ENCODE data around the gene PRPSAP2. TPM values are rescaled to one million over a fixed set of nuclear protein-coding genes. Genes with fewer than 3 reads are reported as not detected.

PRPSAP2 gene
- total and polyA plus RNA-seq, 2 of the 4 experiments (the other 2 are of a cell fraction): 22.9 to 28.1 TPM

- Histone ChIP-seq H2BK5ac (ENCODE audit: low read depth, low read length, poor library complexity, severe bottlenecking) (no peak overlapping the region), H3K4me1 (ENCODE audit: control insufficient read depth, insufficient read depth, low read length) (peaks cover 7% of the 10 kb centered on the region), H2BK120ac (ENCODE audit: low read depth, low read length) (no peak overlapping the region), H3K18ac (ENCODE audit: low read depth, low read length) (no peak overlapping the region), H3K4ac (ENCODE audit: low read depth, low read length) (no peak overlapping the region), H3K27ac (ENCODE audit: insufficient read depth, low read length) (no peak overlapping the region), H3K23ac (ENCODE audit: low read depth, low read length) (no peak overlapping the region), H4K5ac (ENCODE audit: low read depth, low read length) (no peak overlapping the region), H3K79me1 (ENCODE audit: low read depth in 1 of 2, low read length in 2 of 2) (peaks cover 10 to 16% of the 10 kb centered on the region in 2 experiments; a peak in 2 of 4 replicates), H3K27me3 (ENCODE audit: control insufficient read depth, insufficient read depth, low read length) (no peaks in the 10 kb centered on the region), H4K91ac (ENCODE audit: insufficient read depth, low read depth, low read length) (no peak overlapping the region), H2AK5ac (ENCODE audit: low read depth, low read length) (no peak overlapping the region), H2BK20ac (ENCODE audit: low read depth, low read length) (no peak overlapping the region), H3K9ac (ENCODE audit: low read depth, low read length) (no peak overlapping the region), H3K56ac (ENCODE audit: extremely low read depth, insufficient read depth, low read length) (no peak overlapping the region), H3K4me3 (ENCODE audit: insufficient read depth, low read depth, low read length) (no peak overlapping the region), H2AFZ (replicated peaks; ENCODE audit: low read length, poor library complexity) (no peak overlapping the region), H4K20me1 (ENCODE audit: insufficient read depth, low read length) (peaks cover 6% of the 10 kb centered on the region; the same call in 1 of the 2 replicates), H2BK15ac (ENCODE audit: low read depth, low read length) (no peak overlapping the region), H2AK9ac (replicated peaks; ENCODE audit: low read depth, low read length, poor library complexity) (no peak overlapping the region), H3K9me3 (ENCODE audit: control insufficient read depth, insufficient read depth, low read length) (no peaks in the 10 kb centered on the region), H4K8ac (ENCODE audit: low read depth in 2 of 2, low read length in 2 of 2) (no peak overlapping the region), H3K14ac (replicated peaks; ENCODE audit: low read depth, low read length) (no peak overlapping the region), H3K36me3 (ENCODE audit: control insufficient read depth, insufficient read depth, low read length) (peaks cover 20% of the 10 kb centered on the region), H3K4me2 (ENCODE audit: low read depth, low read length) (no peak overlapping the region), H3K9me1 (ENCODE audit: insufficient read depth, low read length) (peaks cover 4% of the 10 kb centered on the region; the same call in 1 of the 2 replicates)
- in situ Hi-C loops (cut with MboI; ENCODE audit: low sequenced_read_pairs): no loop called here
- ChIA-PET CTCF (no interaction called here), POLR2A (ENCODE audit: unreplicated experiment) (no interaction called here)
- intact Hi-C loops (cut with micrococcal nuclease): no loop called here
- BruUV-seq (replicated peaks): no TSS peak
- dilution Hi-C loops (cut with HindIII; ENCODE audit: low sequenced_read_pairs, unreplicated experiment): no loop called here
- TF ChIP-seq SMC3 (IDR thresholded peaks at IDR 0.05; ENCODE audit: low read depth, low read length): no peak
- DNase-seq (peak; percentile 45), ATAC-seq (ENCODE audit: low read depth) (peak; percentile 32; the same call in 1 of the 2 replicates)
- no CpG with 5 or more reads among the region's 5 CpGs for WGBS, 2 experiments (ENCODE audit: extremely low coverage in 2 of 2, insufficient read length in 1 of 2)
Measured at GRCh38 chr17:18916816-18917500, 59.0 kb downstream of the PRPSAP2 start.
